Neural progenitor cell (in vitro differentiated cells): ENCODE measurements around the gene HOXA13.

Source experiments
- CTCF ChIP-seq: fragments of 200-600 bp; sonication (generic); IDR thresholded peaks from 2 replicates; pipeline ENCODE4 v1.5.1; 2017; ENCODE audit warnings: antibody characterized with exemption, mild to moderate bottlenecking
- EZH2 ChIP-seq: fragments of 200-600 bp; sonication (generic); IDR thresholded peaks from 2 replicates; pipeline ENCODE4 v1.6.1; 2017; ENCODE audit warnings: antibody characterized with exemption, mild to moderate bottlenecking, moderate library complexity
- EZH2phosphoT487 ChIP-seq: fragments of 200-600 bp; sonication (generic); IDR thresholded peaks from 2 replicates; pipeline ENCODE4 v1.6.1; 2017; ENCODE audit warnings: antibody characterized with exemption

- TF ChIP-seq CTCF (no peak), EZH2 (peak; percentile 91), EZH2phosphoT487 (peak; percentile 89)
Measured at GRCh38 chr7:27191833-27192545, 7.9 kb downstream of the HOXA13 start.
